ENCODE measurements around the gene PPT1.

The PPT1 gene

GRCh38 chr1:40102038-40102437 is 5.0 kb upstream of the PPT1 start:
- H3K79me2 ChIP-seq (ENCODE audit: insufficient read depth, low read length) = no peaks in the 10 kb centered on the region
- no peaks in the 10 kb centered on the region for H3F3A ChIP-seq (ENCODE audit: low read depth)
- H4K20me1 ChIP-seq (ENCODE audit: insufficient read depth, low read length, poor library complexity, severe bottlenecking) = no peaks in the 10 kb centered on the region
- peaks cover 6% of the 10 kb centered on the region for H3K4me1 ChIP-seq (ENCODE audit: insufficient read depth, low read length, poor library complexity, severe bottlenecking)
- no peak overlapping the region for H3K9ac ChIP-seq (ENCODE audit: low read depth, low read length, poor library complexity, severe bottlenecking)
- H2AFZ ChIP-seq (ENCODE audit: low read length) = no peak overlapping the region
- no peaks in the 10 kb centered on the region for H3K9me2 ChIP-seq (replicated peaks; ENCODE audit: low read depth, low read length)
- H3K36me3 ChIP-seq (ENCODE audit: insufficient read depth, low read length) = no peaks in the 10 kb centered on the region
- H3K4me3 ChIP-seq (ENCODE audit: low read length, poor library complexity, severe bottlenecking) = no peak overlapping the region
- no peaks in the 10 kb centered on the region for H3K27me3 ChIP-seq (ENCODE audit: insufficient read depth, low read length, poor library complexity, severe bottlenecking)
- TF ChIP-seq, protein P1, sequence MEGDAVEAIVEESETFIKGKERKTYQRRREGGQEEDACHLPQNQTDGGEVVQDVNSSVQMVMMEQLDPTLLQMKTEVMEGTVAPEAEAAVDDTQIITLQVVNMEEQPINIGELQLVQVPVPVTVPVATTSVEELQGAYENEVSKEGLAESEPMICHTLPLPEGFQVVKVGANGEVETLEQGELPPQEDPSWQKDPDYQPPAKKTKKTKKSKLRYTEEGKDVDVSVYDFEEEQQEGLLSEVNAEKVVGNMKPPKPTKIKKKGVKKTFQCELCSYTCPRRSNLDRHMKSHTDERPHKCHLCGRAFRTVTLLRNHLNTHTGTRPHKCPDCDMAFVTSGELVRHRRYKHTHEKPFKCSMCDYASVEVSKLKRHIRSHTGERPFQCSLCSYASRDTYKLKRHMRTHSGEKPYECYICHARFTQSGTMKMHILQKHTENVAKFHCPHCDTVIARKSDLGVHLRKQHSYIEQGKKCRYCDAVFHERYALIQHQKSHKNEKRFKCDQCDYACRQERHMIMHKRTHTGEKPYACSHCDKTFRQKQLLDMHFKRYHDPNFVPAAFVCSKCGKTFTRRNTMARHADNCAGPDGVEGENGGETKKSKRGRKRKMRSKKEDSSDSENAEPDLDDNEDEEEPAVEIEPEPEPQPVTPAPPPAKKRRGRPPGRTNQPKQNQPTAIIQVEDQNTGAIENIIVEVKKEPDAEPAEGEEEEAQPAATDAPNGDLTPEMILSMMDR (conservative IDR thresholded peaks at IDR 0.05; ENCODE audit: low read length) = no peak
- no peak for TF ChIP-seq EZH2phosphoT487 (IDR thresholded peaks at IDR 0.05; ENCODE audit: borderline replicate concordance)
- H3K9me3 ChIP-seq (ENCODE audit: insufficient read depth, low read depth, low read length) = no peaks in the 10 kb centered on the region
- no peak overlapping the region for H3K4me2 ChIP-seq (ENCODE audit: low read depth, low read length, poor library complexity, severe bottlenecking)

- TF ChIP-seq EZH2phosphoT487 (IDR thresholded peaks at IDR 0.05; ENCODE audit: borderline replicate concordance) = no peak
- TF ChIP-seq, protein P1 (conservative IDR thresholded peaks at IDR 0.05; ENCODE audit: low read length) = no peak
- peaks cover 19% of the 10 kb centered on the region for H3K79me2 ChIP-seq (ENCODE audit: insufficient read depth, low read length)
- H4K20me1 ChIP-seq (ENCODE audit: insufficient read depth, low read length, poor library complexity, severe bottlenecking) = no peaks in the 10 kb centered on the region
- H3K9me3 ChIP-seq (ENCODE audit: insufficient read depth, low read depth, low read length) = no peaks in the 10 kb centered on the region
- peaks cover 28% of the 10 kb centered on the region for H3K4me1 ChIP-seq (ENCODE audit: insufficient read depth, low read length, poor library complexity, severe bottlenecking)
- no peaks in the 10 kb centered on the region for H3K27me3 ChIP-seq (ENCODE audit: insufficient read depth, low read length, poor library complexity, severe bottlenecking)
- H3K36me3 ChIP-seq (ENCODE audit: insufficient read depth, low read length) = no peaks in the 10 kb centered on the region
- peak overlapping the region; percentile 79 for H3K4me2 ChIP-seq (ENCODE audit: low read depth, low read length, poor library complexity, severe bottlenecking)
- H3K9me2 ChIP-seq (replicated peaks; ENCODE audit: low read depth, low read length) = no peaks in the 10 kb centered on the region
- H3K9ac ChIP-seq (ENCODE audit: low read depth, low read length, poor library complexity, severe bottlenecking) = peak overlapping the region; percentile 63
- H3F3A ChIP-seq (ENCODE audit: low read depth) = no peaks in the 10 kb centered on the region
- peak overlapping the region; percentile 97 for H2AFZ ChIP-seq (ENCODE audit: low read length)
- peak overlapping the region; percentile 83 for H3K4me3 ChIP-seq (ENCODE audit: low read length, poor library complexity, severe bottlenecking)
Observed at GRCh38 chr1:40096646-40096976, 441 bp downstream of the PPT1 start.

DNA sequence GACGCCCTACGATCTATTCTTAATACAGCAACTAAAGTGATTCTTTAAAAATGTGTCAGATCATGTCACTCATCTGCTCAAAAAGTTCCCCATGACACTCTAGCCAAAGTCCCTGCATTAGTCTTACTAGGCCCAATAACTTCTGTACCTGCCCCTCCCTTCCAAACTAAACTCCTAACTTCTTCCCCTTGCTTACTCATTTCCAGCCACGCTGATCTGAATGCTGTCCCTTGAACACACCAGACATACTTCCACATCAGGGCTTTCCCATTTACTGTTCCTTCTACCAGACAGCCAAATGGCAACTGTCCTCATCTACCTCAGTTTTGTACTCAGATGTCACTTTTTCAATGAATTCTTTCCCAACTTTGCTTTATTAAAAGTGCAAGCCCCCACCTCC is 1.2 kb downstream of the PPT1 start:
- no peak for TF ChIP-seq EZH2phosphoT487 (IDR thresholded peaks at IDR 0.05; ENCODE audit: borderline replicate concordance)
- TF ChIP-seq, protein P1 (conservative IDR thresholded peaks at IDR 0.05; ENCODE audit: low read length) = no peak
- H3K9me3 ChIP-seq (ENCODE audit: insufficient read depth, low read depth, low read length) = no peaks in the 10 kb centered on the region
- H3K79me2 ChIP-seq (ENCODE audit: insufficient read depth, low read length) = peaks cover 19% of the 10 kb centered on the region
- no peaks in the 10 kb centered on the region for H3K27me3 ChIP-seq (ENCODE audit: insufficient read depth, low read length, poor library complexity, severe bottlenecking)
- H3K36me3 ChIP-seq (ENCODE audit: insufficient read depth, low read length) = peaks cover 5% of the 10 kb centered on the region; the same call in 1 of the 2 replicates
- H2AFZ ChIP-seq (ENCODE audit: low read length) = no peak overlapping the region
- H3K4me3 ChIP-seq (ENCODE audit: low read length, poor library complexity, severe bottlenecking) = peak overlapping the region; percentile 83
- H3K9ac ChIP-seq (ENCODE audit: low read depth, low read length, poor library complexity, severe bottlenecking) = no peak overlapping the region
- peaks cover 28% of the 10 kb centered on the region for H3K4me1 ChIP-seq (ENCODE audit: insufficient read depth, low read length, poor library complexity, severe bottlenecking)
- H3K4me2 ChIP-seq (ENCODE audit: low read depth, low read length, poor library complexity, severe bottlenecking) = peak overlapping the region; percentile 79
- H3F3A ChIP-seq (ENCODE audit: low read depth) = no peaks in the 10 kb centered on the region
- H3K9me2 ChIP-seq (replicated peaks; ENCODE audit: low read depth, low read length) = no peaks in the 10 kb centered on the region
- no peaks in the 10 kb centered on the region for H4K20me1 ChIP-seq (ENCODE audit: insufficient read depth, low read length, poor library complexity, severe bottlenecking)

All from Loucy (cell line).